ENCODE results near the gene OR4F17.
"Not testable (repeated sequence)": the region's sequence is repeated elsewhere in the genome, so short reads cannot be mapped to it uniquely, and the experiment has no call there.

GRCh38 chr19:120443-121140 lies 13.7 kb downstream of the OR4F17 start:
- TF ChIP-seq CTCF, POLR2A (IDR thresholded peaks at IDR 0.05): not testable (repeated sequence)
